GM19193 (cell line): ENCODE results near the gene NACC2.

ENCODE experiments used
- POLR2A ChIP-seq: IDR thresholded peaks from 4 replicates; pipeline ENCODE4 v1.6.1; 2011; ENCODE audit not compliant: insufficient read depth, insufficient read length; ENCODE audit errors: extremely low read depth

The NACC2 gene

GRCh38 chr9:135971111-135971766 lies 123.8 kb downstream of the NACC2 start:
- TF ChIP-seq POLR2A, result no peak

DNA sequence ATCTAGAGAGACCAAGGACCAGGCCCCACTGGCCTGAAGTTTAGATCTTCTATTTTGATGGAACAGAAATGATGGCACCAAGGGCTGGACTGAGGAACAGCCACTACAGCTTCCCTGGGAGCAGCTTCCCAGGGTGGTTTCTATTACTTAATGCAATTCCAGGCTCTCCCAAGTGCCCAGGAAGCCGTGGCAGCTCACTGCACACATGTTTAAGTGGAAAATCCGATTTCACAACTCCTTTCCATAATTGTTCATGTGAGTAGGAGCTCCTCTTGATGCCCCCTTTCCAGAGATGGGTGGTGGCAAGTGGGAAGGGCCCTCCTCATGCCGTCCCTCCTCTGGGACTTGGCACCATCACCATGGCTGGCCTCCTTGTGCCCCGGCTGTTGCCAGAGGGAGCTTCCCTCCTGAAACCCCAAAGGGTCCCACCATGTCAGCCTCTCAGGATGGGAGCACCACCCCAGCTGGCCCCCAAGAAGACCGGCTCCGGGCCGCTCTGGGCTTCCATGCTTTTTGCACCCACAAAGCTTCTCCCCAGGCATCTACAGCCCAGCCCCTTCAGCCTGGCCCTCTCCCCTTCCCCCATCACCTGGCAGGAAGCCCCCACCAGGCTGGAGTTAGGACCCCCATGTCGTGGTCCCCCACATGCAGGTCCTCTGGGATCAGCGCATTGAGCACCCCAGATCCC lies 124.8 kb downstream of the NACC2 start:
- no peak for TF ChIP-seq POLR2A

GRCh38 chr9:135969064-135969683 lies 125.9 kb downstream of the NACC2 start:
- no peak for TF ChIP-seq POLR2A

DNA sequence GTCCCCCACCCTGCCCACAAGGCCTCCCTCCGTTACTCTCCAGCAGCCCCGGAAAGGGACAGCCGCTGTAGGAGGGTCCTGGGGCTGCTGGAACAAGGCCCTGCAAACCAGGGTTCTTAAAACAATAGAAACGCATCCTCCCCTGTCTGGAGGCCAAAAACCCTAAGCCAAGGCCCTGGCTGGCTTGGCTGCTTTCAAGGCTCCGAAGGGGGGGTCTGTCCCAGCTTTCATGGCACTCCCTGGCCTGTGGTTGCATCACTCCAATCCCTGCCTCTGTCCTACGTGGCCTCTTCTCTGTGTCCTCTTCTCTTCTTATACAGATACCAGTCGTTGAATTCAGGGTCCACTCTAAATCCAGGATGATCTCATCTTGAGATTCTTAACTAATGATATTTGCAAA lies 126.5 kb downstream of the NACC2 start:
- no peak for TF ChIP-seq POLR2A

DNA sequence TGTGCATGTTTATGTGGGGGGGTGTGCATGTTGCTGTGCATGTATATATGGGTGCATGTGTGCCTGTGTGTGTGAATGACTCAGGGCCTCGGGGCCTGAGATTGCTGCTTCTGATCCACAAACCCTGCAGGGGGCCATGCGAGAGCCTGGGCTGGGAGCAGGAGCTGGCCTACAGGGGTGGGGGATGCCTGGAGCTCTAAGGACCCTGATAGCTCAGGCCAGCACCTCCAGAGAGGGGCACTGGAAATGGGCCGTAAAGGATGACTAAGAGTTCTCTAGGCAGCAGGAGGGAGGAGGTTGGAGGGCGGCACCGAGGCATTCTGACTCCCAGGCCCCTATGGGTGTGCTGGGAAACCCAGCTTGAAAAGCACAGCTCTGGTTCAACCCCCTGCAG lies 127.0 kb downstream of the NACC2 start:
- TF ChIP-seq POLR2A, result no peak

- no peak for TF ChIP-seq POLR2A
Observed at GRCh38 chr9:135965124-135965756, 129.8 kb downstream of the NACC2 start.

GRCh38 chr9:135963938-135964337 lies 131.2 kb downstream of the NACC2 start:
- TF ChIP-seq POLR2A, result no peak

GRCh38 chr9:135963338-135963737 lies 131.8 kb downstream of the NACC2 start:
- no peak for TF ChIP-seq POLR2A

GRCh38 chr9:135962696-135963307 lies 132.3 kb downstream of the NACC2 start:
- no peak for TF ChIP-seq POLR2A

GRCh38 chr9:135961811-135962695 lies 133.0 kb downstream of the NACC2 start:
- no peak for TF ChIP-seq POLR2A

DNA sequence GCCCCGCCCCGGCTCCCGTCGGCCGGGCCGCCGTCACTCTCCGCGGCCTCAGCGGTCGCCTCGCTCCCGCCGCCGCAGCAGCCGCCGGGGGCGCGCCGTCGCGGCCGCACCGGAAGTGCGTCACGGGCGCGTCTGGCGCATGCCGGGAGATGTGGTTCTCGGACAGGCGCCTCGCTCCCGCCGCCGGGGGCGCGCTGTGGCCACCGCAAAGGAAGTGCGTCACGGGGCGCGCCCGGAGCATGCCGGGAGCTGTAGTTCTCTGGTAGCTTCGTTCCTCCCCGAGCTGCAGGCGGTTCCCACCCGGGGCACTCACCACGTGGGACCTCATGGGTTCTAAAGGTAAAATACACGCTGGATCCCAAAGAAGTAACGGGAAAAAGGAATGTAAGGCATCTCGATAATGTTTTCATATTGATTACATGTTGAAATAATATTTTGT lies 133.8 kb downstream of the NACC2 start, which contains the start of gene UBAC1:
UBAC1 (minus strand) TSS at position 97 of the 439 bp plus-strand sequence. CDS start 211 bp downstream, outside the sequence.
- TF ChIP-seq POLR2A, result no peak

- TF ChIP-seq POLR2A, result peak; percentile 60
Observed at GRCh38 chr9:135960411-135961276, 134.4 kb downstream of the NACC2 start.

DNA sequence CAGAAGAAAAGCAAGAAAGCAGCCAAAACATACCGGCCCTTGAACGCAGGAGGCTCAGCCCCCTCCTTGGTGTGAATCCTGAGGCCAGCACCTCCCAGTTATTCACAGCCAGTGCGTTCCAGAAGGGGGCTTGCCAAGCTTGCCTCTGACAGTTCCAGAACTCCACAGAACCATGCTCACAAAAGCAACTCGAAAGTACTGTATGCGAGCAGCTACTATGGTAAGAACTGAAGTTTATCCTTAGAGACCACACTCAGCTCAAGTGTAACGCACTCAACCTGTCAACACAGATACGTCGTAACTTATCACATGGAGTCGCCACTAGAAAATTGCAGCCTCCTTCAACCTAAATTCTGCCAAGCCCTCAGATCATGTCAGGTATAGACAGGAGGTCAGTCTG lies 135.3 kb downstream of the NACC2 start:
- no peak for TF ChIP-seq POLR2A
